Stimulated activated naive B cell treated with anti-CD40 and anti-IgM and Interleukin-4, amounts not matched to agents 10 μg/mL and 1 μg/mL and 100 μg/mL, for 72 hours (primary cell): Measurements from ENCODE around the gene NRXN3.

Experiments used
- ATAC-seq, 2 donors: fragments of 150-1000 bp; cut with Tn5 transposase; replicated peaks; 2 replicates each; pipeline ENCODE4 v1.10.0; 2021; ENCODE audit warnings: moderate library complexity in 1 of 2
- DNase-seq: peaks from one replicate; pipeline ENCODE4 v3.0.0; 2021
- H3K27ac Mint-ChIP-seq: one replicate; pipeline ENCODE4 v1.8.0; 2022; ENCODE audit warnings: mild to moderate bottlenecking, mixed read lengths
- H3K27me3 Mint-ChIP-seq, 2 donors: one replicate each; pipeline ENCODE4 v1.8.0; 2022; ENCODE audit warnings: mixed read lengths in 2 of 2
- H3K36me3 Mint-ChIP-seq, 2 donors: one replicate each; pipeline ENCODE4 v1.8.0; 2022; ENCODE audit warnings: mixed read lengths in 2 of 2, mild to moderate bottlenecking in 1 of 2
- H3K4me1 Mint-ChIP-seq, 2 donors: one replicate each; pipeline ENCODE4 v1.8.0; 2022; ENCODE audit warnings: mixed read lengths in 2 of 2, mild to moderate bottlenecking in 1 of 2
- H3K4me3 Mint-ChIP-seq, 2 donors: one replicate each; pipeline ENCODE4 v1.8.0; 2022; ENCODE audit warnings: mild to moderate bottlenecking in 2 of 2, mixed read lengths in 2 of 2, moderate library complexity in 1 of 2
- H3K9me3 Mint-ChIP-seq, 2 donors: one replicate each; pipeline ENCODE4 v1.8.0; 2022; ENCODE audit warnings: mixed read lengths in 2 of 2, mild to moderate bottlenecking in 1 of 2

The NRXN3 gene

GRCh38 chr14:78902010-78902623, 731.9 kb downstream of the NRXN3 start:
- no peaks in the 10 kb centered on the region for H3K4me1 Mint-ChIP-seq
- no peak overlapping the region for H3K4me3 Mint-ChIP-seq
- H3K27ac Mint-ChIP-seq, result no peak overlapping the region
- DNase-seq (no peak), ATAC-seq (no peak)
- H3K9me3 Mint-ChIP-seq, result no peaks in the 10 kb centered on the region
- H3K27me3 Mint-ChIP-seq, result peaks cover 5 to 11% of the 10 kb centered on the region in 2 donors
- no peaks in the 10 kb centered on the region for H3K36me3 Mint-ChIP-seq

- no peak overlapping the region for H3K27ac Mint-ChIP-seq
- no peak overlapping the region for H3K4me3 Mint-ChIP-seq
- H3K36me3 Mint-ChIP-seq, result no peaks in the 10 kb centered on the region
- DNase-seq (no peak), ATAC-seq (no peak)
- peaks cover 2 to 4% of the 10 kb centered on the region in 2 donors for H3K9me3 Mint-ChIP-seq
- no peaks in the 10 kb centered on the region for H3K4me1 Mint-ChIP-seq
- H3K27me3 Mint-ChIP-seq, result peaks cover 5 to 11% of the 10 kb centered on the region in 2 donors
Measured at GRCh38 chr14:78904094-78904493, 733.9 kb downstream of the NRXN3 start.

DNA sequence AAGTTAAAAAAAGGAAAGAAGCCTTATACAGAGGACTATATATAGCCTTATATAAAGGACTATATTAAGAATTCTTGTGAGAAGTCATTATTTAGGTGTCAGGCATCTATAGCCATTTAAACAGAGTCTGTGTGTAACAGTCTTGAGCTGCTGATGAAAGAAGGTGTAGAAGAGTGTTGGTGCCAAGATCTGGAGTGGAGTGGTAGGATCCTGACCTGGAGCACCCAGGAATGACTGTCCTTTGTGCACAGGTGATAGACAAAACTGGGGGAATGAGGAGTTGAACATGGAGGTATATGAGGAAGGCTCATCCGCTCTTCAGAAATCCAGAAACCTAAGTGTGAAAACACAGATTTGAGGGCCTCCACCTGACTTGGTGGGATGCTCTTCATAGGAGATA, 747.3 kb downstream of the NRXN3 start:
- peaks cover 11 to 14% of the 10 kb centered on the region in 2 donors for H3K27me3 Mint-ChIP-seq
- no peaks in the 10 kb centered on the region for H3K36me3 Mint-ChIP-seq
- H3K4me1 Mint-ChIP-seq, result no peaks in the 10 kb centered on the region
- no peak overlapping the region for H3K27ac Mint-ChIP-seq
- H3K4me3 Mint-ChIP-seq, result no peak overlapping the region
- ATAC-seq (no peak), DNase-seq (no peak)
- H3K9me3 Mint-ChIP-seq, result peaks cover 0 to 2% of the 10 kb centered on the region in 2 donors

DNA sequence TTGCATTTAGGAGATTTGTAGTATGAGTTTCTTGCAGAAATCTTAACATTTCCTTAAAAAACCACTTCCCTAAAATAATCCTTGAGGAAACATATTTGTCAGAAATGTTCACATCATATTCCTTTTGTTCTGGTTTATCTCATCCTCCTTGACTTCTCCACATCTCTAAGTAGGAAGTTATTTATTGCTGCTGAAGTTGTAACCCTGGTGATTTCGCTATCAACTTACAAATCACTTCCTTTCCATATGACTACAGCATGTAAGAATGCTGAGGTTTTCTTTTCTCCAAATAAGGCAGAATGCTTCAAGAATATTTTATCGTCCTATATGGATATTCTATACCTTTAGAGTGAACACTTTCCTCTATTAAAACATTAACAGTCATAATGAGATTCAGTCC, 751.7 kb downstream of the NRXN3 start:
- peaks cover 0 to 6% of the 10 kb centered on the region in 2 donors for H3K27me3 Mint-ChIP-seq
- peaks cover 0 to 2% of the 10 kb centered on the region in 2 donors for H3K9me3 Mint-ChIP-seq
- DNase-seq, result no peak
- H3K4me3 Mint-ChIP-seq, result no peak overlapping the region
- H3K27ac Mint-ChIP-seq, result no peak overlapping the region
- no peak for ATAC-seq
- no peaks in the 10 kb centered on the region for H3K4me1 Mint-ChIP-seq
- no peaks in the 10 kb centered on the region for H3K36me3 Mint-ChIP-seq

DNA sequence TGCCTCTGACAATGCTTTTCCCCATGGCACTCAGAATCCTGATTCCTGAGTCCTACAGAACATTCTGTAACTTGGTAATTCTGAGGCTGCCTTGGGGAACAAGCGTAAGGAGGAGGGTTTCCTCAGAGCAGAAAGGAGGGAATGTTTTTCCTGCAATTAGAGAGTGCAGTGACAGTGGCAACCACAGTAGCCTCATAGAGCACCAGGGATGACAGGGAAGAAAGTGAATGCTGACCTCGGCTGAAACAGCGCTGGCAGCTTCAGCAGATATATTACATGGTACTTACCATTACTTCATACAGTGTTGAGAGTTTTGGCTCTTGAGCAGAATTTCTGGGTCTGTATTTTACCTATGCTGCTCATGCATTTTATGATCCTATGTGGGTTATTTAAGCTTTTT, 757.1 kb downstream of the NRXN3 start:
- no peaks in the 10 kb centered on the region for H3K36me3 Mint-ChIP-seq
- no peaks in the 10 kb centered on the region for H3K4me1 Mint-ChIP-seq
- peaks cover 0 to 6% of the 10 kb centered on the region in 2 donors for H3K9me3 Mint-ChIP-seq
- ATAC-seq (no peak), DNase-seq (no peak)
- H3K27me3 Mint-ChIP-seq, result peaks cover 0 to 3% of the 10 kb centered on the region in 2 donors
- H3K27ac Mint-ChIP-seq, result no peak overlapping the region
- H3K4me3 Mint-ChIP-seq, result no peak overlapping the region

DNA sequence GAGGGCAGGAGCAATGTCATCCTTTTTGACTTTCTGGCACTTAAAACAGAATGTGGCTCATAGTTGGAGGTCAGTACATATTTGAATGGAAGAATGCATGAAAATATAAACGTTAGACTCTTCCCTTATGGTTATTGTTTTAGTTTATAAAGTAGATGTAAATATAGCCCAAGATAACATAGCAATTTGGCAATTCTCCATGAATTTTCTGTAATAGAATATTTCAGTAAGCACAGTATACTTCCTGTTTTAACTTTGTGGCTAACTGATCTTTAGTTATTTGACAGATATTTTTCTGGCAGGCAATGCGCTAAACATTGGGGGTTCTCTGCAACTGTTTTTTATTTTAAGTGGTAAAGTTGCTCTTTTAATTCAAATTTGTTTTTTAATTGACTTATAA, 763.0 kb downstream of the NRXN3 start:
- H3K4me1 Mint-ChIP-seq, result no peaks in the 10 kb centered on the region
- no peak overlapping the region for H3K27ac Mint-ChIP-seq
- H3K9me3 Mint-ChIP-seq, result peaks cover 0 to 6% of the 10 kb centered on the region in 2 donors
- ATAC-seq, result no peak
- no peak overlapping the region for H3K4me3 Mint-ChIP-seq
- H3K36me3 Mint-ChIP-seq, result no peaks in the 10 kb centered on the region
- H3K27me3 Mint-ChIP-seq, result peaks cover 0 to 3% of the 10 kb centered on the region in 2 donors
- no peak for DNase-seq

DNA sequence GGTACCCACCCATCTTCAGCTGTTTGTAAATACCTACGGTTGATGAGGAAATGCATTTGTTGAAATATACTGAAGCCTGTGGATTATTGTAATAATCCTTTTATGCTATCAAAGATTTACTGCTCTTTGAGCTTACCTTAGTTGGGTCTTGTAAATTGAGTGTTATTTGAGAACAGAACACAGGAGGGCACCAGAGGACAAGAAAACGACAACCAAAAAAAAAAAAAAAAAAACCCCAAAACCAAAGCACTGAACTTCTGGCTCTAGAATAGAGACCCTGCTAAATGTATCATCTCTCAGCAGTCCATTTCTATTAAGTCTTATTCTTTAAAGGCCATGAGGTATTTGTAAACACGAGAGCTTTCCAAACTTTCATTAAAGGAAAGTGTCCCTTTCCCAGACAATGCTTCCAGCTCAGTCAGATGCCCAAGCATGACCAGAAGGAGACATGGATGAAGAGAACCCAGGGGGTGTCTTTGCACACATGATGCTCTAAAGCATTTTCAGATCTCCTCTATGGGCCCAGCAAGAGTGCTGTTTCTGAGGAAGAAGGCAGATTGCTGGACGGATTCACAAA, 763.9 kb downstream of the NRXN3 start:
- no peaks in the 10 kb centered on the region for H3K36me3 Mint-ChIP-seq
- no peak for DNase-seq
- no peaks in the 10 kb centered on the region for H3K4me1 Mint-ChIP-seq
- peak in 1 of 2 donors; percentile 23 for ATAC-seq
- no peak overlapping the region for H3K4me3 Mint-ChIP-seq
- H3K27me3 Mint-ChIP-seq, result peaks cover 0 to 3% of the 10 kb centered on the region in 2 donors
- H3K9me3 Mint-ChIP-seq, result peaks cover 0 to 4% of the 10 kb centered on the region in 2 donors
- no peak overlapping the region for H3K27ac Mint-ChIP-seq

DNA sequence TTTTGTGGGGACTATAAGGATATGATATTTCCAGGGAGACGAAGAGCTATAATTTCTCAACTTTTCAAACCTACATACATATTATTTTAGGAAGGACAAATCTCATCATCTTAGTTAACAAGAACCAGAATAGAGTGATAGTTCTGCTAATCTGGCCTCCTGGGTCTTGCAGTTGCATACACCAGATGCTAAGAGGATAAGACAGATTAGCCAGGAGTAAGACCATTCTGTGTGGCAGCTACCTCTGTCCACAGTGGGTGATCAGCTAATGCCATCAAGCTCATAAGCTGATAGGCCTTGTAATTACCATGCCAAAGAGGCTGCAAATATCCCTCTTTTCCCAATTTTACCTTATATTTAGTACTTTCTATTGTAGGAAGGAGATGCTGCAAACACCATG, 776.8 kb downstream of the NRXN3 start:
- Mint-ChIP-seq H3K4me1 (no peaks in the 10 kb centered on the region), H3K9me3 (no peaks in the 10 kb centered on the region), H3K4me3 (no peak overlapping the region), H3K27ac (no peak overlapping the region), H3K36me3 (no peaks in the 10 kb centered on the region), H3K27me3 (peaks cover 13 to 14% of the 10 kb centered on the region in 2 donors)
- ATAC-seq (no peak), DNase-seq (no peak)

- Mint-ChIP-seq H3K4me1 (no peaks in the 10 kb centered on the region), H3K9me3 (no peaks in the 10 kb centered on the region)
Measured at GRCh38 chr14:78947681-78948080, 777.5 kb downstream of the NRXN3 start.

GRCh38 chr14:78950649-78951048, 780.5 kb downstream of the NRXN3 start:
- H3K27me3 Mint-ChIP-seq, result peaks cover 8 to 14% of the 10 kb centered on the region in 2 donors
- no peaks in the 10 kb centered on the region for H3K4me1 Mint-ChIP-seq
- H3K27ac Mint-ChIP-seq, result no peak overlapping the region
- ATAC-seq (no peak), DNase-seq (no peak)
- H3K9me3 Mint-ChIP-seq, result no peaks in the 10 kb centered on the region
- H3K36me3 Mint-ChIP-seq, result no peaks in the 10 kb centered on the region
- no peak overlapping the region for H3K4me3 Mint-ChIP-seq

More at GRCh38 chr14:78947681-78948080, 777.5 kb downstream of the NRXN3 start:
- DNase-seq (no peak), ATAC-seq (no peak)
- no peak overlapping the region for H3K27ac Mint-ChIP-seq
- H3K36me3 Mint-ChIP-seq, result no peaks in the 10 kb centered on the region
- no peak overlapping the region for H3K4me3 Mint-ChIP-seq
- H3K27me3 Mint-ChIP-seq, result peaks cover 9 to 19% of the 10 kb centered on the region in 2 donors

GRCh38 chr14:78951602-78952001, 781.4 kb downstream of the NRXN3 start:
- Mint-ChIP-seq H3K36me3 (no peaks in the 10 kb centered on the region), H3K4me3 (no peak overlapping the region), H3K27me3 (peaks cover 8 to 14% of the 10 kb centered on the region in 2 donors), H3K4me1 (no peaks in the 10 kb centered on the region), H3K27ac (no peak overlapping the region), H3K9me3 (no peaks in the 10 kb centered on the region)
- DNase-seq (no peak), ATAC-seq (no peak)

- H3K4me3 Mint-ChIP-seq, result no peak overlapping the region
- no peak overlapping the region for H3K27ac Mint-ChIP-seq
- no peaks in the 10 kb centered on the region for H3K27me3 Mint-ChIP-seq
- no peaks in the 10 kb centered on the region for H3K9me3 Mint-ChIP-seq
- DNase-seq, result peak; percentile 11
- no peaks in the 10 kb centered on the region for H3K36me3 Mint-ChIP-seq
- no peaks in the 10 kb centered on the region for H3K4me1 Mint-ChIP-seq
- ATAC-seq, result peak; percentile 51 to 66
Measured at GRCh38 chr14:78959674-78960264, 789.6 kb downstream of the NRXN3 start.

GRCh38 chr14:78967111-78967809, 797.1 kb downstream of the NRXN3 start:
- no peaks in the 10 kb centered on the region for H3K4me1 Mint-ChIP-seq
- ATAC-seq, result no peak
- DNase-seq, result no peak
- no peaks in the 10 kb centered on the region for H3K36me3 Mint-ChIP-seq
- H3K4me3 Mint-ChIP-seq, result no peak overlapping the region
- H3K27ac Mint-ChIP-seq, result no peak overlapping the region
- no peaks in the 10 kb centered on the region for H3K9me3 Mint-ChIP-seq
- no peaks in the 10 kb centered on the region for H3K27me3 Mint-ChIP-seq

DNA sequence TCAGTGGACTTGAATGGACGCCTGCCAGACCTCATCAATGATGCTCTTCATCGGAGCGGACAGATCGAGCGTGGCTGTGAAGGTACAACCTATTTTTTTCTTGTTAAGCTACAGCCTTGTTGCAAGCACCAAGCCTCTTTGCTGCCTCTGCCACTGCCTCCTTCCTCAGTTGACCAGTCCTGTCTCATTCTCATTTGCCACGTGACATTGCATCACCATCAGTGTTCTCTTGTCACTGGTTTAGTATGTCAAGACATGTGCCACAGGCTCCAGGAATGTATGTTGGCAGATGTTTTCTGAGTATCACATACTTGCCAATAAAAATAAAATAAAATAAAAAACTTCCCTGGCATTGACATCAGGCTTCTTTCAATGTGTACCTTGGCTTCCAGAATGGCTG, 798.1 kb downstream of the NRXN3 start:
- H3K9me3 Mint-ChIP-seq, result no peaks in the 10 kb centered on the region
- no peaks in the 10 kb centered on the region for H3K36me3 Mint-ChIP-seq
- no peaks in the 10 kb centered on the region for H3K4me1 Mint-ChIP-seq
- H3K27me3 Mint-ChIP-seq, result no peaks in the 10 kb centered on the region
- DNase-seq (no peak), ATAC-seq (no peak)
- no peak overlapping the region for H3K27ac Mint-ChIP-seq
- no peak overlapping the region for H3K4me3 Mint-ChIP-seq

DNA sequence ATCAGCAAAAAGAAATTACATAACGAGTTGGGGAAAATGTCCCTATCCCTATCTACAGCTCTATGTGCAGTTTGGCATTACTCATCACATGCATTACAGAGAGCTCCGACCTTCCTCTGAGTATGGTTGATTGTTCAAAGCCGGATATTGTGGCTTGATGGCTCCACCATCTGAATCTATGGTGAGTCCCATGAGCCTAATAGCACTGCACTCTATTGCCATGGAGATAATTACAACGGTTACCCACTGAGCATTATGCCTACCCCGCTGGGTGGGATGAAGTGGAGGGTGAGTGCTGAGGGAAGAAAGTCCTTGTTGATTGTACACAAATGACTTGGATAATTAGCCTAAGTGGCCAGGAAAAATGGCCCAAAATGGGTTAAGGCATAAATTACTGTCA, 800.5 kb downstream of the NRXN3 start:
- ATAC-seq, result no peak

More for the DNA sequence above, 800.5 kb downstream of the NRXN3 start:
- Mint-ChIP-seq H3K27me3 (no peaks in the 10 kb centered on the region), H3K4me1 (no peaks in the 10 kb centered on the region), H3K36me3 (no peaks in the 10 kb centered on the region), H3K4me3 (no peak overlapping the region), H3K9me3 (no peaks in the 10 kb centered on the region), H3K27ac (no peak overlapping the region)
- no peak for DNase-seq
